Caco-2 (cell line): ENCODE measurements around the gene GATA3. TPM values are rescaled to one million over a fixed set of nuclear protein-coding genes. Genes with fewer than 3 reads are reported as not detected.
A peak's percentile ranks its signal among the peaks of the same experiment; 100 is the strongest.

ENCODE experiments used
- BruUV-seq: library from RNA; stranded (reverse); fragments of 400-500 nt; replicated peaks from 2 replicates; lab custom pipeline; 2021; lab: Mats Ljungman, UMichigan
- CTCF ChIA-PET: fragments of 300-600 bp; sonication (Branson Sonifier 250); formaldehyde crosslinking; loops from one replicate; lab custom pipeline; 2022; ENCODE audit warnings: antibody characterized with exemption; lab: Charles Lee
- POLR2A ChIA-PET: fragments of 300-600 bp; sonication (Branson Sonifier 250); formaldehyde crosslinking; loops from one replicate; lab custom pipeline; 2022; ENCODE audit warnings: antibody characterized with exemption; lab: Charles Lee
- DNase-seq, 2 experiments: peaks; one replicate each; pipeline versions ENCODE4 v3.0.0 to v3.0.0-alpha.2; 2020 to 2022
- H3K27me3 ChIP-seq: replicated peaks from 2 replicates; pipeline ENCODE4 v1.6.0; 2011; ENCODE audit warnings: low read length; ENCODE audit not compliant: control insufficient read depth, insufficient read depth
- H3K36me3 ChIP-seq: 2 replicates; pipeline ENCODE4 v1.5.1; 2011; ENCODE audit warnings: low read length; ENCODE audit not compliant: control insufficient read depth, insufficient read depth
- H3K4me1 ChIP-seq: fragments of 250-450 bp; sonication (Bioruptor Pico); 2 replicates; pipeline ENCODE4 v1.5.1; 2020; ENCODE audit warnings: mild to moderate bottlenecking
- H3K4me3 ChIP-seq: 2 replicates; pipeline ENCODE4 v1.5.1; 2011; ENCODE audit warnings: low read depth, mild to moderate bottlenecking, control low read depth, low read length
- H3K9me3 ChIP-seq: fragments of 250-450 bp; sonication (Bioruptor Pico); 2 replicates; pipeline ENCODE4 v1.5.1; 2020; ENCODE audit warnings: mild to moderate bottlenecking, moderate library complexity
- H3K27ac Mint-ChIP-seq: one replicate; pipeline ENCODE4 v1.8.0; 2022; ENCODE audit warnings: mixed read lengths; ENCODE audit not compliant: unreplicated experiment
- H3K27me3 Mint-ChIP-seq: one replicate; pipeline ENCODE4 v1.8.0; 2022; ENCODE audit warnings: mixed read lengths; ENCODE audit not compliant: insufficient read depth, unreplicated experiment
- H3K36me3 Mint-ChIP-seq: one replicate; pipeline ENCODE4 v1.8.0; 2022; ENCODE audit warnings: mild to moderate bottlenecking, mixed read lengths; ENCODE audit not compliant: insufficient read depth, unreplicated experiment
- H3K4me1 Mint-ChIP-seq: one replicate; pipeline ENCODE4 v1.8.0; 2022; ENCODE audit warnings: low read depth, mixed read lengths; ENCODE audit not compliant: unreplicated experiment
- H3K4me3 Mint-ChIP-seq: one replicate; pipeline ENCODE4 v1.8.0; 2022; ENCODE audit warnings: mild to moderate bottlenecking, moderate library complexity, mixed read lengths; ENCODE audit not compliant: unreplicated experiment
- H3K9me3 Mint-ChIP-seq: one replicate; pipeline ENCODE4 v1.8.0; 2022; ENCODE audit warnings: mixed read lengths; ENCODE audit not compliant: unreplicated experiment
- intact Hi-C: fragments of 100-400 bp; cut with micrococcal nuclease; formaldehyde crosslinking; loops from one replicate; pipeline ENCODE4 v1.10.0; 2022; ENCODE audit not compliant: unreplicated experiment
- total RNA-seq: library from RNA; stranded (reverse); gene quantifications from 2 replicates; pipeline ENCODE4 v1.2.3, GENCODE V29; 2022
- TF ChIP-seq, protein P1 (sequence below), 2 experiments: fragments of 200-600 bp in 1 of 2; IDR thresholded peaks; 1 replicate in 1 of 2; 2 replicates in 1 of 2; pipeline versions ENCODE4 v1.5.1 to v1.8.0; 2011 to 2022; ENCODE audit warnings: antibody characterized with exemption in 1 of 2, control low read depth in 1 of 2, inconsistent platforms in 1 of 2, low read depth in 1 of 2, low read length in 1 of 2, mild to moderate bottlenecking in 1 of 2, moderate library complexity in 1 of 2; ENCODE audit not compliant: insufficient read depth in 1 of 2, severe bottlenecking in 1 of 2, unreplicated experiment in 1 of 2

Gene GATA3
- total RNA-seq, 1 experiment from 2014 or later, result 27.7 TPM

DNA sequence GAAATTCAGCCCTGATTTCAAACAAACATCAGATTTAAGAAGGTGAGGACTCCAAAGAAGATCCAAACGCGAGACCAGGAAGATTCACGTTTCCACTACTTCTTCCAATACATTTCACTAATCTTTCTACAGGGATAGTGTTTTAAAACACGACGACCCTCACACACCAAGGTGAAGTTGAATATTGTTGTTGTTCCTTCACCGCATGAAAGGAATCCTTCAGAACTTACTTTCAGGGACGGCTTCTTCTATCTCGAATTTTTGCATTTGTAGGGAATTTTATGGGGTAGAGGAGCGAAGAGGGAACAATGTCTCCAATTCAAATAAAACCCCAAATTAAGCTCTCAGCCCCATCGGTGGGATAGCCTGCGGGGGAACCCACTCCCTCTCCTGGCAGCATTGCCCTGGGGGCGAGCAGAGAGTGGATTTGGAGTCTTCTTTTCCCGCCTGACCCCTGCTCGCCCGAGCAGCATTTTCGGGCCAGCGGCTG, 1.5 kb upstream of the GATA3 start:
- DNase-seq, result no peak
- BruUV-seq, result no TSS peak
- peaks cover 32% of the 10 kb centered on the region for H3K4me1 ChIP-seq
- Mint-ChIP-seq H3K36me3 (peaks cover 47% of the 10 kb centered on the region), H3K4me1 (peaks cover 31% of the 10 kb centered on the region), H3K27me3 (no peaks in the 10 kb centered on the region), H3K4me3 (peak overlapping the region; percentile 87), H3K27ac (peak overlapping the region; percentile 87), H3K9me3 (no peaks in the 10 kb centered on the region)
- no peak overlapping the region for H3K4me3 ChIP-seq
- POLR2A ChIA-PET, result interaction anchor here (0.5 kb wide), 1 partner anchor 118 kb away, joined by 3 read pairs; no protein-coding TSS in a partner anchor
- H3K36me3 ChIP-seq, result no peaks in the 10 kb centered on the region; the same call in 1 of the 2 replicates
- H3K27me3 ChIP-seq, result no peaks in the 10 kb centered on the region
- TF ChIP-seq, protein P1, sequence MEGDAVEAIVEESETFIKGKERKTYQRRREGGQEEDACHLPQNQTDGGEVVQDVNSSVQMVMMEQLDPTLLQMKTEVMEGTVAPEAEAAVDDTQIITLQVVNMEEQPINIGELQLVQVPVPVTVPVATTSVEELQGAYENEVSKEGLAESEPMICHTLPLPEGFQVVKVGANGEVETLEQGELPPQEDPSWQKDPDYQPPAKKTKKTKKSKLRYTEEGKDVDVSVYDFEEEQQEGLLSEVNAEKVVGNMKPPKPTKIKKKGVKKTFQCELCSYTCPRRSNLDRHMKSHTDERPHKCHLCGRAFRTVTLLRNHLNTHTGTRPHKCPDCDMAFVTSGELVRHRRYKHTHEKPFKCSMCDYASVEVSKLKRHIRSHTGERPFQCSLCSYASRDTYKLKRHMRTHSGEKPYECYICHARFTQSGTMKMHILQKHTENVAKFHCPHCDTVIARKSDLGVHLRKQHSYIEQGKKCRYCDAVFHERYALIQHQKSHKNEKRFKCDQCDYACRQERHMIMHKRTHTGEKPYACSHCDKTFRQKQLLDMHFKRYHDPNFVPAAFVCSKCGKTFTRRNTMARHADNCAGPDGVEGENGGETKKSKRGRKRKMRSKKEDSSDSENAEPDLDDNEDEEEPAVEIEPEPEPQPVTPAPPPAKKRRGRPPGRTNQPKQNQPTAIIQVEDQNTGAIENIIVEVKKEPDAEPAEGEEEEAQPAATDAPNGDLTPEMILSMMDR (IDR thresholded peaks at IDR 0.05; ENCODE audit: insufficient read depth in 1 of 2, low read depth in 1 of 2, low read length in 1 of 2, severe bottlenecking in 1 of 2, unreplicated experiment in 1 of 2), result no peak
- intact Hi-C loops, result loop anchor here (1.0 to 10.0 kb wide), 11 partner anchors 23 to 1252 kb away; no protein-coding TSS in a partner anchor
- no peaks in the 10 kb centered on the region for H3K9me3 ChIP-seq
- CTCF ChIA-PET, result no interaction called here

DNA sequence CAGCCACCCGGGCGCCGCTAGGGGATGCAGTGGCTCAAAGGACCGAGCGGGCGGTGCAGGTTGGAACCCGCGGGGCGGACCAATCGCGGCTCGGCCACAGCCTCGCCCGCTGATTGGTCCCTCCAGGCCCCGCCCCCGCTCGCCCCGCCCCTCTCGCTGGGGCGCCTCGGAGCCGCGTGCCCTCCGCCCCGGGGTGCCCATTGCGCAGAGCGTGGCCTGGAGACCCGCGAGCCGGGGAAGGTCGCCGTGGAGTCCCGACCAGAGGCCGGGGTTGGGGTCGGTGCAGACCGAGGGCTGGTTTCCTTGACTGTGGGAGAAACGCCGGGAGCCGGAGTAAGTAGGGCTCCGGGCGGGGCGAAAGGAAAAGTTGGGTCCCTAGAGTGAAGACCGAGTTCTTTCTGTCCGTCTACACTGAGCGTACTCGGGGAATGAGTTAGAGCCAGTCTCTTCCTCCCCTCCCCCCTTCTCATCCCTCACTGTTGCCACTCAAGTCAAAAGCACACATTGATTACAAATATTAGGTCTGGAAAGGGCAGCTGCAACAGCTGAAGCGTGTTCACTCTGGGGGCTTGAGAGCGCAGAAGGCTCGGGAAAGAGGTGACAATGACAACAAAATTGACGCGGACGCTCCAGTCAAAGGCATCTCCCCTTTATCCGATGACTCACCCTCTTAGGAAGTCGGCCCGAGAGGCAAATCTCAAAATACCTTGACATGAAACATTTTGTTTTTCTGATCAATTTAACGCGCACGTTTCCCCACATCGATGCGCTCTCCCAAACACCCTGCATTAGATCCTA, 843 bp upstream of the GATA3 start:
- BruUV-seq, result TSS peak; percentile 95
- H3K4me1 ChIP-seq, result peaks cover 27% of the 10 kb centered on the region
- Mint-ChIP-seq H3K9me3 (no peaks in the 10 kb centered on the region), H3K27me3 (no peaks in the 10 kb centered on the region), H3K4me3 (peak overlapping the region; percentile 87), H3K36me3 (peaks cover 48% of the 10 kb centered on the region), H3K27ac (peak overlapping the region; percentile 87), H3K4me1 (peaks cover 29% of the 10 kb centered on the region)
- TF ChIP-seq, protein P1 (IDR thresholded peaks at IDR 0.05; ENCODE audit: insufficient read depth in 1 of 2, low read depth in 1 of 2, low read length in 1 of 2, severe bottlenecking in 1 of 2, unreplicated experiment in 1 of 2), result peak; percentile 96 to 98
- H3K27me3 ChIP-seq, result no peaks in the 10 kb centered on the region
- H3K4me3 ChIP-seq, result peak overlapping the region; percentile 68
- H3K36me3 ChIP-seq, result no peaks in the 10 kb centered on the region; the same call in 1 of the 2 replicates
- intact Hi-C loops, result loop anchor here (1.0 to 10.0 kb wide), 11 partner anchors 23 to 1251 kb away; no protein-coding TSS in a partner anchor
- H3K9me3 ChIP-seq, result no peaks in the 10 kb centered on the region
- POLR2A ChIA-PET, result interaction anchor here (0.6 to 0.7 kb wide), 4 partner anchors 18 to 327 kb away, joined by 3 to 10 read pairs (median 6); no protein-coding TSS in a partner anchor
- CTCF ChIA-PET, result interaction anchor here (0.6 to 1.0 kb wide), 5 partner anchors 11 to 512 kb away, joined by 3 to 4 read pairs (median 4); no protein-coding TSS in a partner anchor
- peak; percentile 93 to 98 for DNase-seq

DNA sequence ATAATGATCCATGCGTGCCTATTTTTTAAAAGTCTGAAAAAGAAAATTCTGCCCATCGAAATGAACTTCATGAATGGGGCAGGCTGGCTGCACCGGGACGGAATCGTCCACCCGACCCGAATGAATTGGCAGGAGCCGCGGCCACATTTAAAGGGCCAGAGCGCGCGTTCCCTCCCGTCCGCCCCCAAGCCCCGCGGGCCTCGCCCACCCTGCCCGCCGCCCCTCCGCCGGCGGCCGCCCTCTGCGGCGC, 319 bp upstream of the GATA3 start:
- H3K4me1 Mint-ChIP-seq, result peaks cover 29% of the 10 kb centered on the region
- H3K9me3 ChIP-seq, result no peaks in the 10 kb centered on the region
- peak overlapping the region; percentile 68 for H3K4me3 ChIP-seq
- peaks cover 53% of the 10 kb centered on the region for H3K36me3 Mint-ChIP-seq
- no peaks in the 10 kb centered on the region for H3K9me3 Mint-ChIP-seq
- DNase-seq, result no peak
- TF ChIP-seq, protein P1 (IDR thresholded peaks at IDR 0.05; ENCODE audit: insufficient read depth in 1 of 2, low read depth in 1 of 2, low read length in 1 of 2, severe bottlenecking in 1 of 2, unreplicated experiment in 1 of 2), result no peak
- ChIA-PET POLR2A (interaction anchor here (0.6 to 0.7 kb wide), 4 partner anchors 17 to 326 kb away, joined by 3 to 10 read pairs (median 6); no protein-coding TSS in a partner anchor), CTCF (interaction anchor here (0.6 to 1.0 kb wide), 5 partner anchors 11 to 513 kb away, joined by 3 to 4 read pairs (median 4); no protein-coding TSS in a partner anchor)
- H3K27ac Mint-ChIP-seq, result peak overlapping the region; percentile 87
- intact Hi-C loops, result loop anchor here (5.0 to 10.0 kb wide), 7 partner anchors 138 to 1251 kb away; no protein-coding TSS in a partner anchor
- no peaks in the 10 kb centered on the region for H3K27me3 ChIP-seq
- H3K4me3 Mint-ChIP-seq, result peak overlapping the region; percentile 87
- no TSS peak for BruUV-seq
- H3K27me3 Mint-ChIP-seq, result no peaks in the 10 kb centered on the region
- peaks cover 27% of the 10 kb centered on the region for H3K4me1 ChIP-seq
- H3K36me3 ChIP-seq, result no peaks in the 10 kb centered on the region; the same call in 1 of the 2 replicates
